Globus pallidus (tissue), 1 donor: ENCODE measurements around the gene GNAI1.

Experiments
- DNase-seq: peaks from one replicate; pipeline ENCODE4 v3.0.0-alpha.2; 2015; ENCODE audit warnings: low spot score

Gene GNAI1

GRCh38 chr7:80253237-80253636 lies 118.6 kb downstream of the GNAI1 start:
- no peak for DNase-seq

GRCh38 chr7:80253653-80254052 lies 119.0 kb downstream of the GNAI1 start:
- no peak for DNase-seq

DNA sequence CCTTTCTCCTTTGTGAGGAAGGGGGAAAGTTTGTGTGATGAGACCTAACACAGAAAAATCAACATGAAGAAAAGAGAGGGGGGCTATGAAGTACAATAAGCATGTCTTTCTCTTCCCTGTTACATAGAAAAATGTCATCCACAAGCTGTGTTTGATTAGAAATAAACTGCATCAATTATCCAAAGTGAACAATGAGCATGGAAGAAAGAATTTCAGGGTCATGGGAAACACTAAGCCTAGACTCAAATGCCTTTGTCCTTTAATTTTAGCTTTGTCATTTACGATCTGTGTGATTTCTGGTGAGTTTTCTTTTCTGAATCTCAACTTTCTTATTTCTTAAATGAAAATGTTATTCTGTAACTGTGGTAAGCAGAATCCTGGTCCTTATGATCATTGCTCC lies 121.0 kb downstream of the GNAI1 start:
- no peak for DNase-seq

- no peak for DNase-seq
These were observed 123.1 kb downstream of the GNAI1 start for GRCh38 chr7:80257756-80258155.

DNA sequence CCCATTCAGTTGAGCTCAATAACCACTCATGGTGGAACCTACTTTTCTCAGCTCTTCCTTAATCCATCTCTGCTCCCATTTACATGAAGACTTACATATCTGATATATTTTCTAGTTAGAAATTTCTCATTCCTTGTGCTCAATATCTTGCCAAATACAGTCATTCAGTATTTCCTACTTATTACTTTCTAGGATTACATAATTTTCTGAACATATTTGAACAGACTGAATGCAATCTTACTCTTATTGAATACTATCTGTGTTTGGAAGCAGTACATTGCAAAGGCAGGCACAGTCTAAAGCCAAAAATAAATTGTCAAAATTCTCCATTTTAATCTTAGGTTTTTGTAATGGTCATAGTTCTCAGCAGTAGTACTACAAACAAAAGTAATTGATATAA lies 126.0 kb downstream of the GNAI1 start:
- DNase-seq: no peak

- DNase-seq: no peak
These were observed 128.7 kb downstream of the GNAI1 start for GRCh38 chr7:80263333-80263732.

DNA sequence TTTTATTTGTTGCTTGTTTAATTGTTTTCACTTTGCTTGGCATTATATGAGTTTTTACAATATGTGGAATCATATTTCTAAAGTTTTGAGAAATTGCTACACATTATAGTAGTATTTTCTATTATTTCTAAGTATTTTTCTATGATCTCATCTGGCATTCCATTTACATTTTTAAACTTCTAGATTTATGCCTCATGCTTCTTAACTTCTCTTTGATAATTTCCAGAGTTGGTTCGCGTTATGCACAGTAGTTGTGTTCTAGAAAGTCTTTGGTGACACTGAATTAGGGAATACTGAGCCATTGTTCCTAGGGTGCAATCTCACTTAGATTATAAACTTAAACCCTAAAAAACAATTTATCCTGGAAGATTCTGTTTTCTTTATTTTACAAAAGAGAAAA lies 129.2 kb downstream of the GNAI1 start:
- DNase-seq: no peak

DNA sequence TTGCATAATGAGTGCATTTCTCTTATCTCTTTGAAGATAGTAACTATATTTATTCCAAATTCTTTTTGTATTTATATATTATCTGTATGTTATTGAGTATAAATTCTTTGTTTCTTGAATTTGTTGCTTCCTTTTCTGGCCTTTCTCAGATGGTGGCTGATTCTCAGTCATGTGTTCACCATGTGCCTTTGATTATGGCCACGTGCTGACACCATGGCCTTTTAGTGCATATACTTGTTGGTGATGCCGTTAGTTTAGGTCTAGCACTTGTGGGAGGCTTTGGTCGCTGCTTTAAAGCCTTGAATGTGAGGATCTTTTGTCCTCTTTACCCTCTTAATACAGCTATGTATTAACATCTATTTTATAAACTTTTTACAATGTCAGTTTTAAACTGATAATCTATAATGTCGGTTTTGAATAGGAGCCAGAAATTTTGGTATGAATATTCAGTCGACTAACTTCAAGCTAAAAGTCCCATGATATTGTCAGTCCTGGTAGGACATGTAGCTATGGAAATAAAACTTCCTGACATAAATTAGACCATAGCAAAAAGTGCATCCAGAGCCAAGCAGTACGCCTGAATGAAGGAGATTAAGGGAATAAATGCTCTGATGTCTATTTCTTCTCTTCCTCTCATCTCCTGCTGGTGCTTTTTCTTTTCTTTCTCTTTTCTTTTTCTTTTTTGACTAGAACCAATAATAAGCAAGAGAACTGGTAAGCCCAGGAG lies 130.3 kb downstream of the GNAI1 start:
- no peak for DNase-seq

- DNase-seq: no peak
These were observed 138.1 kb downstream of the GNAI1 start for GRCh38 chr7:80272560-80273239.

DNA sequence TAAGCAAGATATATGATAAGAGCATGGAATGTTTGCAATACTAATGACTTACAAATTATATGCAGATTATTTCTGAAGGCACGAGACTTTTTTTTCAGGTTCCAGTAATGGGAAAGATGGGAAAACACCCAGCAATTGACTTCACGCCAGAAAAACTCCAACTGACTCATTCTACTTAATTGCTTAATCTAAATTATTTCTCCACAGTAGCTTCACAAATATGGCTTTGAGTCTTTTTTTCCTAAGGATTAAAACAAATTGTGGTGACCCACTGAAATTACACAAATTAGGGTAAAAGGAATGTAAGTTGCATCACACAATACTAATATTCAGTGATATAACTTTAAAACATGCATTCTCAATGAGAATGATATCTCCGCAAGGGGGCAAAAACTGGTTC lies 138.7 kb downstream of the GNAI1 start:
- DNase-seq: no peak

- DNase-seq: no peak
These were observed 140.6 kb downstream of the GNAI1 start for GRCh38 chr7:80275192-80275605.
